GM21423 (cell line): Measurements from ENCODE around the gene NUCB1.
"Not testable (repeated sequence)": the region's sequence is repeated elsewhere in the genome, so short reads cannot be mapped to it uniquely, and the experiment has no call there.

Experiments
- ATAC-seq: cut with Tn5 transposase; IDR thresholded peaks from one replicate; pipeline ENCODE4 v1.9.1; 2021; ENCODE audit warnings: mild to moderate bottlenecking, moderate library complexity; ENCODE audit not compliant: unreplicated experiment

The NUCB1 gene

GRCh38 chr19:48873476-48874302 lies 26.4 kb upstream of the NUCB1 start:
- no peak for ATAC-seq

GRCh38 chr19:48874303-48875135 lies 25.6 kb upstream of the NUCB1 start:
- no peak for ATAC-seq

- not testable (repeated sequence) for ATAC-seq
Observed at GRCh38 chr19:48876043-48876981, 23.8 kb upstream of the NUCB1 start.

- ATAC-seq: no peak
Observed at GRCh38 chr19:48877855-48878195, 22.3 kb upstream of the NUCB1 start.

- ATAC-seq: no peak
Observed at GRCh38 chr19:48878196-48879024, 21.7 kb upstream of the NUCB1 start.

GRCh38 chr19:48879025-48879637 lies 21.0 kb upstream of the NUCB1 start:
- no peak for ATAC-seq

GRCh38 chr19:48879696-48880095 lies 20.4 kb upstream of the NUCB1 start:
- ATAC-seq: not testable (repeated sequence)

- ATAC-seq: no peak
Observed at GRCh38 chr19:48881741-48882657, 18.1 kb upstream of the NUCB1 start.

- ATAC-seq: no peak
Observed at GRCh38 chr19:48883726-48884125, 16.4 kb upstream of the NUCB1 start.

- ATAC-seq: no peak
Observed at GRCh38 chr19:48887861-48888612, 12.1 kb upstream of the NUCB1 start.

GRCh38 chr19:48889496-48889895 lies 10.6 kb upstream of the NUCB1 start:
- not testable (repeated sequence) for ATAC-seq

- ATAC-seq: no peak
Observed at GRCh38 chr19:48890551-48890950, 9.6 kb upstream of the NUCB1 start.

GRCh38 chr19:48895226-48895625 lies 4.9 kb upstream of the NUCB1 start:
- ATAC-seq: no peak

GRCh38 chr19:48896191-48896720 lies 3.9 kb upstream of the NUCB1 start:
- no peak for ATAC-seq

GRCh38 chr19:48897181-48897580 lies 2.9 kb upstream of the NUCB1 start:
- ATAC-seq: no peak

GRCh38 chr19:48899386-48899749 lies 744 bp upstream of the NUCB1 start:
- ATAC-seq: not testable (repeated sequence)

- no peak for ATAC-seq
Observed at GRCh38 chr19:48900477-48901406, 630 bp downstream of the NUCB1 start.
